Measurements from ENCODE around the gene RPL31. TPM values are rescaled to one million over a fixed set of nuclear protein-coding genes. Genes with fewer than 3 reads are reported as not detected.

RPL31 gene
- polyA plus RNA-seq, 1 donor: 2,352 TPM

DNA sequence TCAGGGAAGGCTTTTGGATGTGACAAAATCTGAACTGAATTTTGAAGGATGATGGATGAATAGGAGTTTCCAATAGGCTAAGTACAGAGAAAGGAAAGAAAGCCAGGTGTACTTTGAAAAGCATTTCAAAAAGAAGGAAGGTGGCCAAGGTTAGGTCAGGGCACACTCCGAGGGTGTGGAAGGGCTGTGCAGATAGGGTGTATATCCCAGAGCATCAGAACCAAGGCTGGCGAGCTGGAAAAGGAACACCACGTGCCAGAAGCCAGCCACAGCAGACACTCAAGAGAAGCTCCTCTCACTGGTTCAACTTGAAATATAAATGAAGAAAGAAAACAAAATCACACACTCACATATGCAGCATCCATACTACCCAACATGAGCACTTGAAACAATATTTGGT, 51.0 kb downstream of the RPL31 start:
- DNase-seq: no peak

Other genes starting within 250 kb of the RPL31 start
- 16.8 TPM for gene NPAS2, start 182.2 kb upstream of the RPL31 start, polyA plus RNA-seq (ENCODE audit: insufficient read length)
- 45.3 TPM for gene TBC1D8, start 149.1 kb downstream of the RPL31 start, polyA plus RNA-seq (ENCODE audit: insufficient read length)